GM12872 (cell line): ENCODE data around the gene GOLT1B.

ENCODE experiments used
- CTCF ChIP-seq: IDR thresholded peaks from 3 replicates; pipeline ENCODE4 v1.5.1; 2011; ENCODE audit warnings: low read depth, mild to moderate bottlenecking, low read length, moderate library complexity; ENCODE audit not compliant: insufficient read depth

GOLT1B gene

GRCh38 chr12:21502872-21503271 is 1.3 kb downstream of the GOLT1B start:
- no peak for TF ChIP-seq CTCF

DNA sequence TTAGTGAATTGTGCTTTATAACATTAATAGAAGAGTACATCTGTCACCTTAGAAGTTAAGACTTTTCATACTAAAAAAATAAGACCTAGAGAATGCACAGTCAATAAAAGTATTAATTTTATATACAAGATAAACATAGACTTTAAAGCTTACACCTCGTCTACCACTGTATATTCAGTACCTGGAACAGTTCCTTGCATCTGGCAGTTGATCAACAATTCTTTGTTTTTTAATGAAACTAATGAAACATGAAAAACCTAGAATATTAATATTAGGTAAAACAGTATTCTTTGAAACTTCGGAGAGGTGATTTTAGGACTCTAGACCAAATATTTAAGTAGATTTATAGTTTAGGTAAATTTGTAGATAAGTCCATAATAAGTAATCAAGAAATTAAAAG is 4.3 kb downstream of the GOLT1B start:
- no peak for TF ChIP-seq CTCF

GRCh38 chr12:21507849-21508248 is 6.3 kb downstream of the GOLT1B start:
- TF ChIP-seq CTCF, result no peak

GRCh38 chr12:21509768-21510167 is 8.2 kb downstream of the GOLT1B start:
- TF ChIP-seq CTCF, result no peak

GRCh38 chr12:21516281-21516680 is 14.7 kb downstream of the GOLT1B start:
- TF ChIP-seq CTCF, result no peak

GRCh38 chr12:21518451-21518850 is 16.9 kb downstream of the GOLT1B start:
- no peak for TF ChIP-seq CTCF

GRCh38 chr12:21521541-21521940 is 20.0 kb downstream of the GOLT1B start:
- TF ChIP-seq CTCF, result no peak

- no peak for TF ChIP-seq CTCF
Measured at GRCh38 chr12:21523148-21523547, 21.6 kb downstream of the GOLT1B start.
